ENCODE measurements around the gene PUS7L. TPM values are rescaled to one million over a fixed set of nuclear protein-coding genes. Genes with fewer than 3 reads are reported as not detected.

Gene PUS7L
- 21.0 and 24.5 TPM in 2 replicates for total RNA-seq

GRCh38 chr12:43758728-43759563 is at the start of gene PUS7L, which contains the start of gene IRAK4:
Gene PUS7L (minus strand): TSS chr12:43758790. CDS start chr12:43755245, 3,545 bp downstream.
Gene IRAK4 (plus strand): TSS chr12:43758951. CDS start chr12:43768112, 9,161 bp downstream.

GRCh38 chr12:43805860-43806736 is 47.5 kb upstream of the PUS7L start, which contains the start of gene TWF1:
Gene TWF1 (minus strand): TSS chr12:43806317. CDS start chr12:43806245, 72 bp downstream.

Other genes starting within 250 kb of the PUS7L start
- not detected in 2 replicates for gene ADAMTS20, start 206.6 kb downstream of the PUS7L start, total RNA-seq
- gene IRAK4, start 161 bp upstream of the PUS7L start, total RNA-seq, result 25.7 and 28.3 TPM in 2 replicates
- 184 and 188 TPM in 2 replicates for gene TWF1, start 47.5 kb upstream of the PUS7L start, total RNA-seq
- gene TMEM117, start 77.3 kb upstream of the PUS7L start, total RNA-seq, result 13.5 and 13.8 TPM in 2 replicates